GM21786 (cell line): ENCODE data around the gene NRXN3.

Experiments used
- ATAC-seq: cut with Tn5 transposase; IDR thresholded peaks from one replicate; pipeline ENCODE4 v1.9.1; 2021; ENCODE audit not compliant: unreplicated experiment

Gene NRXN3

DNA sequence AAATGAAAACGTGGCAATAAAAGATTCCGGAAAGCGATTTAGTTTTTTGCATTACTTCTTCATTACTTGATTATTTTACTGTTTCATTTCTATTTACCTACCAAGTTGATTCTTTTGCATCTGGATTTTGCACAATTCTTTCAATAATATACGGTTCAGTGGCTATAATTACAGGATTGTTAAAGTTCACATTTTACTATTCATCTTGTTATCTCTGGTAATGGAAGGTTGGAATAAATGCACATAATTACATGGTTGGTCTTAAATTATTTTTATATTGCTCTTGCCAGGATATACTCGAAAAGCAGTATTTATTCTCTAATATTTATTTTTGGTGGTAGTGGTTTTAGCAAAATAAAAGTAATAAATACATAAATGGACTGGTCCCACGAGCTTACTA lies 1203.3 kb downstream of the NRXN3 start:
- ATAC-seq = no peak

DNA sequence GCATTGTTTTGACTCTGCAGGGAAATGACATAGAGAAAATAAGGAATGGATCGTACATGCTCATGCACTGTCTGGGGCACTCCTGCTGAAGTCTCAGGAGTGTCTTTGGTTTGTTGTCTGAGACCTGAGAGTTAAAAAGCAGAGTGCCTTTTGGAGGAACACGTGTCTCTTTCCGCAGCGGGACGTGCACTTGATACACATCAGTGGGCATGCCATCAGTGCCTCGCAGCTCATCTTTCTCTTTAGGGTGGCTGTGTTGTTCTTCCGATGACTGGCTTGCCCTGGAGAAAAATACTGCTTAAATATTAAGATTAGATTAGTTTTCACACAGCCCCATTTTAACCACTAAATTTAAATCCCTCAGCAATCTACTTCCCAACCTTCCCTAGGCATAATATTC lies 1205.2 kb downstream of the NRXN3 start:
- ATAC-seq = no peak

DNA sequence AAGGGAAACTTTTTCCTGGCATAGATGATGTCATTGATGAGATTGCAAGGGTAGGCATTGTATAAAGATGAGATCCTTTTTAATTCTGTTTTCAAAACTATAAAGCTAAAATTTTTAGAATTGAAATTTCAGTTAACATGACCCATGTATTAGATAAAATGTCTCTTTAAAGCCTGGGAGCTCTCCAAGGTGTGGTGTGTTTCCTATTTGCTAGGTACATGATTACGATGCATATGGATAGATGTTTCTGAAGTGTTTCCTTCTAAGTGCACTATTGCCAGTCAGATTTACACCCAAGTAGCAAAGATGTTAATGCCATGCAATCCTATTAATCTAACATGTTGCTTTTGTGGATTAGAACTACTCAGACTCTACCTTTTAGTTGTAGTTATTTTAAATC lies 1206.4 kb downstream of the NRXN3 start:
- ATAC-seq = no peak

DNA sequence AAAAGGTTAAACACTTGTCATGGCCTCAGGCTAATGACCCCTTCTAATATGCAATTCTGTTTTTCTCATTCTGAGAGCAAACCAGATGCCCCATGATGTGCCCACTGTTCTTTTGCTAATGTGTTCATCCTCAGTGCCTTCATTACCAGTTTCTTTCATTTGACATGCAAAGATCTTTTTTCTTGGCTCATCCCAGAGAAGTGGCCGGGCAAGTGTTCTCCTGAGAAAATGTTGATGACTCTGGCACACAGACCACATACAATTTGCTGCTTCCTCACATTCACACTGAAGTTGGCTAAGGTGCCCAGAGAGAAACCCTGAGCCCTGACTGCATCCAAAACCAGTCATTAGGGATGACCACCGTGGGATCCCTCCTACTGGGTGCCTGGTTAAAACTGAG lies 1207.8 kb downstream of the NRXN3 start:
- no peak for ATAC-seq

DNA sequence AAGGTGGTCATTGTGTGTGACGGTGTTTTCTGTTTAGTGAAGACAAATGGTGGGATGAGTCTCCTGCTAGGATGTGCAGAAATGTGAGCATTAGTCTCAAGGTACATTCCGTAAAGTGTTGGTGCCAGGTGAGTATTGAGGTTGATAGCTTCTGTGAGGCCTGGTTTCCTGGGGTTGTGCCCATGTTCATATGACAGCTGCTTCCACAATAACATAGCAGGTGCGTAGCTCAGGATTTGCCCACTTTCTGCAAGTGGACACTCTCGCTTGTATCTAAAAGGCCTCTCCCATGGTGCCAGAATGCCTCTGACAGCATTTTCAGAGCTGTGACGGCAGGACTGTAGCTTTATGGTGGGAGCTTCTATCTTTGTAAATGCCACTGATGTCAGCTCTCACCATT lies 1209.1 kb downstream of the NRXN3 start:
- no peak for ATAC-seq

DNA sequence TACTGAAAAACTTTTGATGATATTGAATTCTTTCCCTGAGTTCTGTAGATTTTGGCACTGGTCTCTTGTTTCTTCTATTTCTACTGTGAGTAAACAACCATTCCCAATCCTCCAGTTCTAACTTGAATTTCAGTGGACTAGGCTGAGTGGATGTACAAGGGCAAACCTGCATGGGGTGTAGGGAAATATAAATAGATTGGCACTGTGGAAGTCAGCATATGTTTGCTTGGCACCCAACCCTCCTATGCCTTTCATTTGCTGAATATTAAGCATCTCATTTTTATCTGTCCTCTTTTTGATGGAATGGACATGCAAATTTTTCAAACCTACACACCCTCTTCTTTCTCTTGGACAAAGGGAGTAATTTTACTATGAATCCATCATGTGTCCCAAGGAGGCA lies 1212.9 kb downstream of the NRXN3 start:
- ATAC-seq = no peak

DNA sequence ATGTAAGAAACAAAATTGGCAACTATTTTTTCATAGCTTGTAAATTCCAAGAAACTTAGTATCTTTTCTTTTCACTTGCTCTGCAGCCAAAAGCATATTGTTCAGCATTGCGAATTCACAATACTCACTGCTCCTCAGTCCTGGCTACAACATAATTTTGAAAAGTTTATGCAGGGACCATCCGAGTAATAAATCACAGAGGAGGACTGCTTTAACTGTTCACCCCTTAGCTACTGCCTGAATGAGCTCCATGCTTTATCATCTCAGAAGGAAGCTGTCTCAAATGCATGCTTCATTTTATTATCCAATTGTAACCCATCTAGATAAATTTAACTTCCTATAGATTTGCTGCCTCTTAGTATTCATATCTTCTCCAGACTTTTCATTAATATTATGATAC lies 1213.3 kb downstream of the NRXN3 start:
- no peak for ATAC-seq

DNA sequence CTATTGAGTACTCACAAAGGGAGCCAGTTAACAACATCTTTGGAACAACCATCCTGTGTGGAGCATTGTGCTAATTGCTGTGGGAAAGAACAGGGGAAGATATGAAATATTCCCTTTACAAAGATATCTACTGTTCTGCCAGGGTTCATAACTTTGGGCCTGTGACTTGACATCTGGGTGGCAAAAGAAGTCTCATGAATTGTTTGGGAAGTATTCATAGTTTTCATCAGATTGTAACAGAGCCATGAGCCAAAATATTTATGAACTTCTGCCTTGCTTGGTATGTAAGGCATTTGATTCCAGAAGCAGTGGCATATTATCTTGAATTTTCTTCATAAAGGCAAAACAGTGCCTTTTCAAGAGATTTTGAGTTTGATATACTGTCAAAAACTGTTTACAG lies 1224.9 kb downstream of the NRXN3 start:
- no peak for ATAC-seq

DNA sequence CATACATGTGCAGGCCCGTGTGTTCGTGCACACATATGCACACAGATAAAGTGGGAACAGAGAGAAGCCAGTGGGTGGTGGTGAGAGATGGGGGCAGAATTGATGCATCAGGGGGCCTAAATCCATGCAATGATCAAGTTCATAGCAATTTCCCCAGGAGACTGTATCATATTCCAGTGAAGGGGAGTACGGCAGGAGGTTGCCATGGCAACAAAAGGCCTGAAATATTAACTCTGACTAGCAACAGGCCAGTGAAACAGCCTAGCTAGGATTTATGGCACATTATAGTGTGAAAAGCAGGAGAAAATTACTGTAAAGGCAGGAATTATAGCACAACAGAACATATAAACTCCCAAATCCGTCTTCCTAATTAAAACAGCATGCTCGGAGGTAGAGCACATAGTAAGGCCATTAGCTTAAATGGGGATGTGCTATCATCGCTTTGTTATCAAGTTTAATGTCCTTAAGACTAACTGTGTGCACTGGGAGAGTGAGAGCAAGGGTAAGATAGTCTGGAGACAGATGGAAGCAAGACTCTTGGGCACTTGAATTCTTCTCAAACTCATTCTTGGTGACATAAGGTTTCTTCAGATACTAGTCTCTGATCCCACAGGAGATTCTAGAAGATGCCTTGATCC lies 1234.8 kb downstream of the NRXN3 start:
- ATAC-seq = no peak

DNA sequence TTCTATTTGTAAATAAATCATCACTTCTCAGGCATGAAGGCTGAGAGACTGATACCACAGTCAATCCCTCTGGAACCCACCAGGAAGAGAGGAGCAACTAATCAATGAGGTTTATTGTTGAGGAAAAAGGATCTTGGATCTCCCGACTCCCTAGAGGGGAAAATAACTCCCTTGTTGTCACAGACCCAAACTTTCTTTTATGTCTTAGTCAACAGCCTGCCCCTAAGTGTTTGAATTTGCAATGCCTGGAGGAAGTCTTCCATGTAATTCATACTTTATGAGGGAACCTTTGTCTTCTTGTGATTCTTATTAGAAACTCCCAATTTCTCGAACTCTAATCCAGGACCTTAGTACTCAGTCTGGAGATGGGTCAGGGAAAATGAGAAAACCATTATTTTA lies 1235.3 kb downstream of the NRXN3 start:
- ATAC-seq = no peak

DNA sequence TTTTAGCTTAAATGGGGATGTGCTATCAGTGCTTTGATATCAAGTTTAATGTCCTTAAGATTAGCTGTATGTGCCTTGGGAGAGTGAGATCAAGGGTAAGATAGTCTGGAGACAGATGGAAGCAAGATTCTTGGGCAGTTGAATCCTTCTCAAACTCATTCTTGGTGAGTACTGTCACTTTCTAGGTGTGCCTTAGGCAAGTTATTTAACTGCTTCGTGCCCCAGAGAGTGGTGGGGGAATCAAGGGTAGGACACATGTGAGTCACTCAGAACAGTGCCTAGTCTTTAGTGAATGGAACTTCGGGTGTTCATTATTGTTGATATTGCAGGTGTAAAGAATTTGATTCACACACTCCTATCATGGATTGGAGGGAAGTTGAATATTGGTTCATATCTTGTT lies 1237.4 kb downstream of the NRXN3 start:
- ATAC-seq = no peak

DNA sequence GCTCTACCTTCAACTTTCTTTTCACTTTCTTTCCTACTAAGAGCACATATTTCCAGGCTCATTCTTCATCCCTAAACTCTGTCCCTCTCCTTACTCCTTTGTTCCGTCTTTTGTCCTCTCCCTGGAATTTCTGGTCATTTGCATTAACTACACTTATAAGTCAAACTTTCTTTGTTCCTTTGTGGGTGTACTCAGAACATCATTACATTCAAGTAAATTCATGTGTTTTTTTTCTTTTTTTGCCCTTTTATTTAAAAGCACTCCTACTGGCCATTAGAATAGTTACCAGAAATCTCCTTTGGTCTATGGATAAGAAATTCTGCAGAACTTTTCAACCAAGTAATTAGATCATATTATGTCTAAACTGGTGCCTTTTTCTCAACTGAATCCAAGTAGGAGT lies 1238.5 kb downstream of the NRXN3 start:
- ATAC-seq = no peak

DNA sequence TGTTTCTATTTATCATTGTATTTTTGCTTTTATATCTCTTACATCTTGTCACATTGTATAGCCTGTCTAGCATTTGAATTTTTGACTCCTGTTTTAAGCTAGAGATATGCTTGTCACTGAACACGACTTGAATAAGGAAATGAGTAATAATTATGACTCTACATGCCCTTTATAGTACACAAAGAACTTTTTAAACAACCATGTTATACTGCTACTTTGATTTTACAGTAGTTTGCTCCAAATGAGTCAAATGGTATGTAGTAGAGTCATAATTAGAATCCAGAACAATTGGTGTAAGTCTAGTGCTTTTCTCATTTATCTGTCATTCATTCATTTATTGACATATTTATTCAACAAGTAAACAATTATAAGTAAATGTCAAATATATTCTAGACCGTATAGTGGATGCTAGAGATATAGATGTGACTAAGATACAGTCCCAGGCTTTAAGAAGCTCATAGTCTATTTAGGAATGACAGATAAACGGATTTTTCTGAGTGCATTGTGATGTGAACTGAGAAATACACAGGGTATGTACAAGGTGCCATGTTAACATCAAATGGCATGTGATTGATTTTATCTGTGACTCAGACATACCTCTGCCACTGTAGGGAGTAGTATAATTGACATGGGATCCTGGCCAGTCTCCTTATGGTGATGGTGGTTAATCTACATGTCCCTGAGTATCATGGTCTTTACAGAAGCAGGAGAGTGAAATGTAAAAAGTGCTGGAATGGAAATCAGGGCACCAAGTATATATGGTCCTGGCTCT lies 1241.4 kb downstream of the NRXN3 start:
- no peak for ATAC-seq

DNA sequence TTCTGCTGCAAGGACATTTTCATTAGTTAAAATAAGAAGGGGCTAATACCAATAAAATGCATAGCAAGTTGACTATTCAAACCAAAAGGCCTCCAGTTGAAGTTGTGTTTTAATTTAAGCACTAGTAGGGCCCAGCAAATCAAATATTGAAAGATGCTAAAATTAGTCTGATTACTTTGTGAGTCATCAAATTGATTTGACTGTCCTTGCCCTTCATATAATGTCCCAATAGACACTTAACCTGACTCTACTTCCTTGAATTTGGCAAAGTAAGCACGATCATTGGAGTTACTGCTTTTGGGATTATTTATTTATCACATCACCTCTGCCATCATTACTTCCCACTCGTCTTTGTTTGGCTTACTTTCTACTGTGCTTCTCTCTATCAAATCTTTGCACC lies 1242.6 kb downstream of the NRXN3 start:
- no peak for ATAC-seq

DNA sequence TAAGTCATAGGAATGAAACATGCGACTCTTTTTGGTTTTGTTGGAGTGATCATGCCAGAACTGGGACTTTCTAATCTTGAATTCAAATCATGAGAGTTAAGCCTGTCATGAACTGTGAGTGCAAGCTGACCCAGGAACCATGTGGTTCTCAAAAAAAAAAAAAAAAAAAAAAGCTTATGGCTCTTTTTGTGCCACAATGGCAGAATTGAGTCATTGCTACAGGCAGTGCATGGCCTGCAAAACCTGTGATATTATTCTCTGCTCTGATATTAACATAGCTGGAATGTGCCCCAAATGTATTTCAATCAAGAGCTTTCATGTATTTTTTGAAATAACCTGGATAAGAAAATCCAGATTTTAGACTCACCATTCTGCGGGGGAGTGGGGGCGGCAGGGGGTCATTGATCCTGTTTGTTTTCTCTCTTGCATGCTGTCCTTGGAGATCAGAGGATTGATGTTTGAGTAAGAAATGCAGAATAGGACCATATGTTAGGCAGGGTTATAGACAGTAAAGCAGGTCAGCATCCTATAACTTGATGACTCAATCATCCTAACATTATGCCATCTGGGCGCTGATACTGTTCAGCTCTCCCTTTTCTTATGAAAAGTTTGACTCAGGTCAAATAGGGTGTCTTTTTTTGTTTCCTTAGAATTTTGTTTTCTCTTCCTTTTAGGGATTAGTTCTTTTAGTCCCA lies 1243.7 kb downstream of the NRXN3 start:
- ATAC-seq = no peak

DNA sequence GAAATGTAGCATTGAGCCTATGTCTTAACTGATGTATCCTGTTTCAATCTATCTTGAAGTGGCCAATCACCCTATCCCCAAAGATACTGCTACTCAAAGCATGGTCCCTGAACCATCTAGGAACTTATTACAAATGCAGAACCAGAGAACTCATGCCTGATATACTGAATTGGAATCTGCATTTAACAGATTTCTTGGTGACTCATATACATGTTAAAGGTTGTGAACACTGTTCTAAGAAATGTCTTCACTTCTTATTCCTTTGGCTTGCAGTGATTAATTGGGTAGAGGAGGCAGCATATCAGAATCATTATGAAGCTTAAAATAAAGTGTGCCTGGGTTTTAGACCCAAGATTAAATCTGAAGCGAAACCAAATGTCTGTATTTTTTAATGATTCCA lies 1245.6 kb downstream of the NRXN3 start:
- no peak for ATAC-seq

DNA sequence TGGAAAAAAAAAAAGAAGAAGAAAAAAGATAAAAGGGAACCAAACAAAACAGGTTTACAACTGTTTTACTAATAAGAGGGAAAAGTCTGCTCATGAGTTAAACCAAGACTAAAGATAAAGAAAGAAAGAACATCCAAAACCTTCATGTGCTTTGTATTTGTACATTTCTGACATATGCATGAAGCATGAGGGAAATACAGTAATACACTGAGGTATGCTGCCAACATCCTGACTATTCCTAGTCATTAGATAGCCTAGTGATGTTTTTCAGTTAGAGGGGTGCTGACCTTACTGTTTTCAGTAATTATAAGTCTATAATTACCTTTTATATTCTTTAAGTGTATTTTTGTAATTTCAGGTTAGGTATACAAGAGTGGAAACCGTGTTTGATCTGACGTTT lies 1247.8 kb downstream of the NRXN3 start:
- no peak for ATAC-seq

DNA sequence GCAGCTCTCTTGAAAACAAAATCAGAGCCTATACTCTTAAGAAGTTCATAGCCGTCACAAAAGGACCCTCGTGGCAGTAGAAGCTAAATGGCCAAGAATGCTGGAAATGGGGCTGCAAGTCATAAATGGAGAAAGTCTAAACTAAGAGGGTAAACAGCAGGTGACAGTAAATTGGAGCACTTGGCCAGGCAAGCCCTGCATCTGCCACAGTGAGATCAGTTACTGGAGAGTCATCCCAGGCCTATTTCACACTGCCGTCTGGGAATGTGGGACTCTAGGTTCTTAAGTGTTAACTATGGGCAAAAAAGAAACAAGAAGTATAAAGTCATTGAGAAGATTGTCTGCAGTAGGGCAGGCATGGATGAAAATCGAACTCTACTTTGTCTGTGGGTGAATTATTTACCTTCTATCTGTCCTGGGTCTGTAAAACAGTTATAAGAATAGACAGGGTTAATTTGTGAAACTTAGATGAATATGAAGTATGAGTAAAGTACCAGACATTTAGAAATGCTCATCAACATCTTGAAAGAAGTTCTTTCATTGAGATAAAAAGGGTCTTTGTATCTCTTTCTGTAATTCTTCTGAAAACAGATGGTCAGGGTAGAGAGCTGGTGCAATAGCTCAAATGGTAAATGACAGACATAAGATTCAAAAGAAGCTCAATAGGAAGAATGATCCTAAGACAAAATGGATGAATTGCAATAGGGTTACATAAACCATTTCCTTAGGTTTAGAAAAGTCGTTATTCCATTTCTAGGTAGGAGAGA lies 1248.7 kb downstream of the NRXN3 start:
- ATAC-seq = no peak

DNA sequence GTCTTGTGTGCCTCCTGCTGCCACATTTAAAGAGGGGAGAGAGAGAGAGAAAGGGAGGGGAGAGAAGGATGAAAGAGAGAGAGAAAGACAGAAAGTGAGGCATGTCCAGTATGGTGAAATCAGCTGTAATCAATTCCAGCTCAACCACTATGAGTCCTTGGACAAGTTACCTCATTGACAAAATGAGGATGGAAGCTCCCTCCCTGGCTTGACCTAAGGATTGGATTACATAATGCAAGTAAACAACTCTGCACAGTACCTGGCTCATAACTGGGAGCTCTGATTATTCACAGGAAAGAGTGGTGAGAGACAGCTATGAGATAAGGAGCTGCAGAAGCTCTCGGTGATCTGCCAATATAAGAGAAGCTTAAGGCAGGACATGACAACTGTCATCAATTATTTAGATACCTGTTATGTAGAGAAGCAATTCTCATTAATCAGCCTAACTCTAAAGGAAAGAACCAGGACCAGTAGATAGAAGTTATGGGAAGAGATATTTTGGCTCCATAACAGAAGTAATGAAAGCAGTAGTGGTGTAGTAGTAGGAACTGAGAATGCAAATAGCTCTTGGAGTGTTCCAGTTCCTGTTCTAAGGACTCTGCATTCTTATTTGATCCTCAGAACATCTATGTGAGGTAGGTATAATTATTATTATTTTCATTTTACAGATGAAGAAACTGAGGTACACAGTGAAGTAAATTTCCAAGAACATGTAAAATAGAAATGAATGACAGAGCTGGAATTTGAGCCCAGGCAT lies 1249.6 kb downstream of the NRXN3 start:
- ATAC-seq = no peak

DNA sequence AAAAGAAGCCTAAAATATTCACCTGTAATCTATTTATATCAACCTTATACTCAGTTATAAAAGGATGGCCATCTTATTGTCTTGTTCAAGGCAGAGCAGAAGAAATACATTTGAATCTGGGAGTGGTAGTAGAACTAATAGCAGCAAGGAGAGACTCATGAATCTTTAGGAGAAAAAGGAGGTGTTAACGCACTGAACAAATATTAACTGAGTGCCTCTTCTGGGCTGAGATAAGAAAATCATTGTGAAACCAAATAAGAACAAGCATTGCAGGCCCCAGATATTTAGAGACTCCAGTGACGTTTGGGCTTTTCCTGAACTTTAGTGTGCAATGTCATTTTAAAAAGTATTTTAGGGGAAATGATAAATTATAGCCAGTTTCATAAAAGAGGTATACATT lies 1250.6 kb downstream of the NRXN3 start:
- no peak for ATAC-seq

DNA sequence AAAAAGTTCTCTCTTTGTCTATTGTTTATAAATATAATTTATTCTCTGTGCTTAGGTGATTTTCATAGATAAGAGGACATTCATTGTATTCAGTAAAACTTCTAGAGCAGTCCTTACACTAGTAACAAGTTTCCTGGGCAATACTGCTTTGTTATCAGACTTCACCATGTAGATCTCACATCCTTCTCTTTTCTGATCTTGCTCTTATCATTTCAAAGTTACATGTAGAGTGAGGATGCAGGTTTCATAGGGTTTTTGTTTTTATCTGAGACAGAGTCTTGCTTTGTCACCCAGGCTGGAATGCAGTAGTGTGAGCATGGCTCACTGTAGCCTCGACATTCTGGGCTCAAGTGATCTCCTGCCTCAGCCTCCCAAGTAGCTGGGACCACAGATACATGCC lies 1251.6 kb downstream of the NRXN3 start:
- ATAC-seq = no peak
